Measurements from ENCODE around the gene C4B.
"Not testable (repeated sequence)": the region's sequence is repeated elsewhere in the genome, so short reads cannot be mapped to it uniquely, and the experiment has no call there.

C4B gene

GRCh38 chr6:32046450-32047083, 32.0 kb downstream of the C4B start:
- DNase-seq (ENCODE audit: low read depth, low spot score) = no peak
- H3K4me3 ChIP-seq (ENCODE audit: low read length) = no peak overlapping the region

GRCh38 chr6:32047084-32047478, 32.5 kb downstream of the C4B start:
- DNase-seq (ENCODE audit: low read depth, low spot score) = no peak

GRCh38 chr6:32047539-32047854, 32.9 kb downstream of the C4B start:
- DNase-seq (ENCODE audit: low read depth, low spot score) = no peak
- H3K4me3 ChIP-seq (ENCODE audit: low read length) = no peak overlapping the region

More at GRCh38 chr6:32047084-32047478, 32.5 kb downstream of the C4B start:
- no peak overlapping the region for H3K4me3 ChIP-seq (ENCODE audit: low read length)

GRCh38 chr6:32047855-32048766, 33.5 kb downstream of the C4B start:
- DNase-seq (ENCODE audit: low read depth, low spot score) = no peak

GRCh38 chr6:32049149-32049548, 34.6 kb downstream of the C4B start:
- not testable (repeated sequence) for DNase-seq (ENCODE audit: low read depth, low spot score); H3K4me3 ChIP-seq (ENCODE audit: low read length)

More at GRCh38 chr6:32047855-32048766, 33.5 kb downstream of the C4B start:
- H3K4me3 ChIP-seq (ENCODE audit: low read length) = no peak overlapping the region

GRCh38 chr6:32049736-32050135, 35.1 kb downstream of the C4B start:
- not testable (repeated sequence) for DNase-seq (ENCODE audit: low read depth, low spot score); H3K4me3 ChIP-seq (ENCODE audit: low read length)

GRCh38 chr6:32050562-32050961, 36.0 kb downstream of the C4B start:
- no peak overlapping the region for H3K4me3 ChIP-seq (ENCODE audit: low read length)
- DNase-seq (ENCODE audit: low read depth, low spot score) = no peak

GRCh38 chr6:32052626-32053025, 38.0 kb downstream of the C4B start:
- not testable (repeated sequence) for H3K4me3 ChIP-seq (ENCODE audit: low read length); DNase-seq (ENCODE audit: low read depth, low spot score)

- not testable (repeated sequence) for DNase-seq (ENCODE audit: low read depth, low spot score); H3K4me3 ChIP-seq (ENCODE audit: low read length)
Measured at GRCh38 chr6:32053314-32053713, 38.7 kb downstream of the C4B start.

GRCh38 chr6:32055756-32056155, 41.2 kb downstream of the C4B start:
- DNase-seq (ENCODE audit: low read depth, low spot score); H3K4me3 ChIP-seq (ENCODE audit: low read length): not testable (repeated sequence)

- DNase-seq (ENCODE audit: low read depth, low spot score) = no peak
- H3K4me3 ChIP-seq (ENCODE audit: low read length) = no peak overlapping the region
Measured at GRCh38 chr6:32056254-32056653, 41.7 kb downstream of the C4B start.

- H3K4me3 ChIP-seq (ENCODE audit: low read length) = no peak overlapping the region
- no peak for DNase-seq (ENCODE audit: low read depth, low spot score)
Measured at GRCh38 chr6:32057966-32058365, 43.4 kb downstream of the C4B start.

GRCh38 chr6:32058511-32058963, 43.9 kb downstream of the C4B start:
- H3K4me3 ChIP-seq (ENCODE audit: low read length) = no peak overlapping the region
- DNase-seq (ENCODE audit: low read depth, low spot score) = no peak

- no peak overlapping the region for H3K4me3 ChIP-seq (ENCODE audit: low read length)
- DNase-seq (ENCODE audit: low read depth, low spot score) = no peak
Measured at GRCh38 chr6:32060966-32061655, 46.5 kb downstream of the C4B start.

GRCh38 chr6:32064706-32065105, 50.1 kb downstream of the C4B start:
- no peak overlapping the region for H3K4me3 ChIP-seq (ENCODE audit: low read length)
- DNase-seq (ENCODE audit: low read depth, low spot score) = no peak

- DNase-seq (ENCODE audit: low read depth, low spot score); H3K4me3 ChIP-seq (ENCODE audit: low read length): not testable (repeated sequence)
Measured at GRCh38 chr6:32067521-32067920, 52.9 kb downstream of the C4B start.

GRCh38 chr6:32068315-32068714, 53.7 kb downstream of the C4B start:
- not testable (repeated sequence) for DNase-seq (ENCODE audit: low read depth, low spot score); H3K4me3 ChIP-seq (ENCODE audit: low read length)

- no peak for DNase-seq (ENCODE audit: low read depth, low spot score)
- H3K4me3 ChIP-seq (ENCODE audit: low read length) = no peak overlapping the region
Measured at GRCh38 chr6:32068867-32069266, 54.3 kb downstream of the C4B start.

- no peak for DNase-seq (ENCODE audit: low read depth, low spot score)
- H3K4me3 ChIP-seq (ENCODE audit: low read length) = no peak overlapping the region
Measured at GRCh38 chr6:32069460-32069859, 54.9 kb downstream of the C4B start.
